Measurements from ENCODE around the gene COBL. TPM values are rescaled to one million over a fixed set of nuclear protein-coding genes. Genes with fewer than 3 reads are reported as not detected.

Gene COBL
- total and polyA plus RNA-seq, 10 of the 15 experiments (the other 5 are each of a cell fraction or from before 2014, with no cell fraction given): 0.21 TPM; not detected in 9

DNA sequence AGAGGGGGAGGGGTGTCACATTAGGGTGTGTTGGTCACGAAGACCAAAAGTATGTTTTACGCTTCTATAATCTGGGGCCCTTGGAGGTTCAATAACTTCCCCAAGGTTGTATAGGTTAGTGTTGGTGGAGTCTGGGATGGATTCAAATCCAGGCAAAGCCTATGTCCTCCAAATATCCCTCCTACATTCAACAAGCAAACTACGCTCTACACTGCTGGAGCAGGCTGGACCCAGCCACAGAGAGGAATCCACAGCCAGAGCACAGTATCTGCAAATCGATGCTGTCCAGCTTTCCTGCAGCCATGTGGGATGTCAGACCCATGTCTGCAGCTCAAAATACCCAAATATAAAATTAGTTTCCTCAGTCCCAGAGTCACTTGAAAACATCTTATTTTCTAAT is 198.0 kb downstream of the COBL start:
- POLR2A ChIA-PET: no interaction called here
- 31% methylated on average over 4 of the region's 4 CpGs for WGBS (ENCODE audit: insufficient coverage, insufficient replicate concordance, low lambda C conversion rate, missing lambda C conversion rate)
- FAIRE-seq: no peak

More for the DNA sequence above, 198.0 kb downstream of the COBL start:
- no peak for DNase-seq (ENCODE audit: low read depth, low spot score)
- SMC1A ChIA-PET (ENCODE audit: uncharacterized antibody, unreplicated experiment): no interaction called here
- no peaks in the 10 kb centered on the region; a peak in 1 of 4 replicates for H3K27me3 ChIP-seq (replicated peaks in 1 of 2; ENCODE audit: control insufficient read depth in 2 of 2, insufficient read depth in 2 of 2, low read length in 1 of 2)
- no peaks in the 10 kb centered on the region for H3K79me2 ChIP-seq (ENCODE audit: control insufficient read depth, insufficient read depth, low read length)
- H4K20me1 ChIP-seq (ENCODE audit: control insufficient read depth, insufficient read depth): no peaks in the 10 kb centered on the region
- intact Hi-C loops (cut with micrococcal nuclease; ENCODE audit: unreplicated experiment): no loop called here
- CTCF ChIA-PET: no interaction called here
- no peak overlapping the region for H3K4me3 ChIP-seq
- no peak overlapping the region for H2AFZ ChIP-seq (ENCODE audit: control insufficient read depth, low read depth, low read length)
- H3K4me2 ChIP-seq (ENCODE audit: control insufficient read depth, insufficient read depth): no peak overlapping the region
- ATAC-seq: no peak
- H3K4me1 ChIP-seq (ENCODE audit: control insufficient read depth, insufficient read depth, low read length): no peaks in the 10 kb centered on the region
- in situ Hi-C loops (cut with MboI): no loop called here
- H3K27ac ChIP-seq (ENCODE audit: control insufficient read depth, insufficient read depth): no peak overlapping the region
- no peak overlapping the region for H3K9ac ChIP-seq (ENCODE audit: control insufficient read depth, insufficient read depth, low read length)
- TF ChIP-seq TARDBP (IDR thresholded peaks at IDR 0.05; ENCODE audit: borderline replicate concordance): no peak
- no peak for TF ChIP-seq NFYA (IDR thresholded peaks at IDR 0.05; ENCODE audit: borderline replicate concordance, low read depth, low read length)
- TF ChIP-seq IKZF1 (conservative IDR thresholded peaks at IDR 0.05): no peak
- no peak for TF ChIP-seq JUNB (IDR thresholded peaks at IDR 0.05)
- TF ChIP-seq, protein P1, sequence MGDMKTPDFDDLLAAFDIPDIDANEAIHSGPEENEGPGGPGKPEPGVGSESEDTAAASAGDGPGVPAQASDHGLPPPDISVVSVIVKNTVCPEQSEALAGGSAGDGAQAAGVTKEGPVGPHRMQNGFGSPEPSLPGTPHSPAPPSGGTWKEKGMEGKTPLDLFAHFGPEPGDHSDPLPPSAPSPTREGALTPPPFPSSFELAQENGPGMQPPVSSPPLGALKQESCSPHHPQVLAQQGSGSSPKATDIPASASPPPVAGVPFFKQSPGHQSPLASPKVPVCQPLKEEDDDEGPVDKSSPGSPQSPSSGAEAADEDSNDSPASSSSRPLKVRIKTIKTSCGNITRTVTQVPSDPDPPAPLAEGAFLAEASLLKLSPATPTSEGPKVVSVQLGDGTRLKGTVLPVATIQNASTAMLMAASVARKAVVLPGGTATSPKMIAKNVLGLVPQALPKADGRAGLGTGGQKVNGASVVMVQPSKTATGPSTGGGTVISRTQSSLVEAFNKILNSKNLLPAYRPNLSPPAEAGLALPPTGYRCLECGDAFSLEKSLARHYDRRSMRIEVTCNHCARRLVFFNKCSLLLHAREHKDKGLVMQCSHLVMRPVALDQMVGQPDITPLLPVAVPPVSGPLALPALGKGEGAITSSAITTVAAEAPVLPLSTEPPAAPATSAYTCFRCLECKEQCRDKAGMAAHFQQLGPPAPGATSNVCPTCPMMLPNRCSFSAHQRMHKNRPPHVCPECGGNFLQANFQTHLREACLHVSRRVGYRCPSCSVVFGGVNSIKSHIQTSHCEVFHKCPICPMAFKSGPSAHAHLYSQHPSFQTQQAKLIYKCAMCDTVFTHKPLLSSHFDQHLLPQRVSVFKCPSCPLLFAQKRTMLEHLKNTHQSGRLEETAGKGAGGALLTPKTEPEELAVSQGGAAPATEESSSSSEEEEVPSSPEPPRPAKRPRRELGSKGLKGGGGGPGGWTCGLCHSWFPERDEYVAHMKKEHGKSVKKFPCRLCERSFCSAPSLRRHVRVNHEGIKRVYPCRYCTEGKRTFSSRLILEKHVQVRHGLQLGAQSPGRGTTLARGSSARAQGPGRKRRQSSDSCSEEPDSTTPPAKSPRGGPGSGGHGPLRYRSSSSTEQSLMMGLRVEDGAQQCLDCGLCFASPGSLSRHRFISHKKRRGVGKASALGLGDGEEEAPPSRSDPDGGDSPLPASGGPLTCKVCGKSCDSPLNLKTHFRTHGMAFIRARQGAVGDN (IDR thresholded peaks at IDR 0.05): no peak
- TF ChIP-seq NFXL1 (IDR thresholded peaks at IDR 0.05; ENCODE audit: borderline replicate concordance): no peak
- TF ChIP-seq CHD2 (IDR thresholded peaks at IDR 0.05; ENCODE audit: borderline replicate concordance, low read depth, low read length): no peak
- TF ChIP-seq, protein P2, sequence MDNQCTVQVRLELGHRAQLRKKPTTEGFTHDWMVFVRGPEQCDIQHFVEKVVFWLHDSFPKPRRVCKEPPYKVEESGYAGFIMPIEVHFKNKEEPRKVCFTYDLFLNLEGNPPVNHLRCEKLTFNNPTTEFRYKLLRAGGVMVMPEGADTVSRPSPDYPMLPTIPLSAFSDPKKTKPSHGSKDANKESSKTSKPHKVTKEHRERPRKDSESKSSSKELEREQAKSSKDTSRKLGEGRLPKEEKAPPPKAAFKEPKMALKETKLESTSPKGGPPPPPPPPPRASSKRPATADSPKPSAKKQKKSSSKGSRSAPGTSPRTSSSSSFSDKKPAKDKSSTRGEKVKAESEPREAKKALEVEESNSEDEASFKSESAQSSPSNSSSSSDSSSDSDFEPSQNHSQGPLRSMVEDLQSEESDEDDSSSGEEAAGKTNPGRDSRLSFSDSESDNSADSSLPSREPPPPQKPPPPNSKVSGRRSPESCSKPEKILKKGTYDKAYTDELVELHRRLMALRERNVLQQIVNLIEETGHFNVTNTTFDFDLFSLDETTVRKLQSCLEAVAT (IDR thresholded peaks at IDR 0.05): no peak
- TF ChIP-seq POLR2A (IDR thresholded peaks at IDR 0.05; ENCODE audit: low read depth, low read length): no peak
- TF ChIP-seq MEF2A (IDR thresholded peaks at IDR 0.05; ENCODE audit: insufficient read depth, low read depth, low read length): no peak
- no peak for TF ChIP-seq MTA3 (IDR thresholded peaks at IDR 0.05; ENCODE audit: borderline replicate concordance, low read length)
- no peak for TF ChIP-seq RFX5 (IDR thresholded peaks at IDR 0.05; ENCODE audit: low read depth, low read length)
- no peak for TF ChIP-seq MEF2B (IDR thresholded peaks at IDR 0.05; ENCODE audit: partially characterized antibody, poor library complexity, severe bottlenecking)
- no peak for TF ChIP-seq TCF7 (IDR thresholded peaks at IDR 0.05; ENCODE audit: borderline replicate concordance)
- TF ChIP-seq, protein P3, sequence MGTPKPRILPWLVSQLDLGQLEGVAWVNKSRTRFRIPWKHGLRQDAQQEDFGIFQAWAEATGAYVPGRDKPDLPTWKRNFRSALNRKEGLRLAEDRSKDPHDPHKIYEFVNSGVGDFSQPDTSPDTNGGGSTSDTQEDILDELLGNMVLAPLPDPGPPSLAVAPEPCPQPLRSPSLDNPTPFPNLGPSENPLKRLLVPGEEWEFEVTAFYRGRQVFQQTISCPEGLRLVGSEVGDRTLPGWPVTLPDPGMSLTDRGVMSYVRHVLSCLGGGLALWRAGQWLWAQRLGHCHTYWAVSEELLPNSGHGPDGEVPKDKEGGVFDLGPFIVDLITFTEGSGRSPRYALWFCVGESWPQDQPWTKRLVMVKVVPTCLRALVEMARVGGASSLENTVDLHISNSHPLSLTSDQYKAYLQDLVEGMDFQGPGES (IDR thresholded peaks at IDR 0.05): no peak
- TF ChIP-seq NFIC (IDR thresholded peaks at IDR 0.05; ENCODE audit: low read depth, low read length): no peak
- BruUV-seq (replicated peaks): no TSS peak
- no peaks in the 10 kb centered on the region for H3K36me3 ChIP-seq (ENCODE audit: control insufficient read depth in 2 of 2, insufficient read depth in 2 of 2, low read length in 1 of 2)
- H3K9me3 ChIP-seq (replicated peaks; ENCODE audit: control insufficient read depth, insufficient read depth, low read length): no peaks in the 10 kb centered on the region
- RAD21 ChIA-PET (ENCODE audit: unreplicated experiment): no interaction called here

Data from GM12878 (cell line).